GM18951 (cell line): ENCODE results near the gene DNM3.

Experiments
- POLR2A ChIP-seq: IDR thresholded peaks from 4 replicates; pipeline ENCODE4 v1.6.1; 2011; ENCODE audit warnings: mild to moderate bottlenecking; ENCODE audit not compliant: insufficient read length, insufficient read depth; ENCODE audit errors: extremely low read depth
- in situ Hi-C: fragments of 300-500 bp; cut with MboI; formaldehyde crosslinking; loops from one replicate; pipeline ENCODE4 v1.12.0; 2022; ENCODE audit warnings: low sequenced_read_pairs, mixed read lengths, inconsistent platforms; ENCODE audit not compliant: unreplicated experiment

The DNM3 gene

GRCh38 chr1:172184506-172185191 is 343.4 kb downstream of the DNM3 start:
- no peak for TF ChIP-seq POLR2A
- in situ Hi-C loops, result no loop called here

GRCh38 chr1:172185211-172185610 is 343.9 kb downstream of the DNM3 start:
- in situ Hi-C loops, result no loop called here
- TF ChIP-seq POLR2A, result no peak

GRCh38 chr1:172185996-172186395 is 344.7 kb downstream of the DNM3 start:
- no peak for TF ChIP-seq POLR2A
- in situ Hi-C loops, result no loop called here

- TF ChIP-seq POLR2A, result no peak
These were observed 360.3 kb downstream of the DNM3 start for GRCh38 chr1:172201572-172201971.

GRCh38 chr1:172203135-172203823 is 362.0 kb downstream of the DNM3 start:
- TF ChIP-seq POLR2A, result no peak
- in situ Hi-C loops, result no loop called here

More at GRCh38 chr1:172201572-172201971, 360.3 kb downstream of the DNM3 start:
- in situ Hi-C loops, result no loop called here

GRCh38 chr1:172203902-172204301 is 362.6 kb downstream of the DNM3 start:
- no peak for TF ChIP-seq POLR2A

GRCh38 chr1:172206256-172206655 is 365.0 kb downstream of the DNM3 start:
- in situ Hi-C loops, result no loop called here
- TF ChIP-seq POLR2A, result no peak

More at GRCh38 chr1:172203902-172204301, 362.6 kb downstream of the DNM3 start:
- in situ Hi-C loops, result no loop called here

GRCh38 chr1:172208635-172209034 is 367.3 kb downstream of the DNM3 start:
- no peak for TF ChIP-seq POLR2A
- in situ Hi-C loops, result no loop called here

- in situ Hi-C loops, result no loop called here
These were observed 369.9 kb downstream of the DNM3 start for GRCh38 chr1:172211221-172211620.

GRCh38 chr1:172212124-172212523 is 370.8 kb downstream of the DNM3 start:
- TF ChIP-seq POLR2A, result no peak
- in situ Hi-C loops, result no loop called here

More at GRCh38 chr1:172211221-172211620, 369.9 kb downstream of the DNM3 start:
- no peak for TF ChIP-seq POLR2A

GRCh38 chr1:172215006-172215405 is 373.7 kb downstream of the DNM3 start:
- in situ Hi-C loops, result no loop called here
- no peak for TF ChIP-seq POLR2A

- in situ Hi-C loops, result no loop called here
- no peak for TF ChIP-seq POLR2A
These were observed 378.7 kb downstream of the DNM3 start for GRCh38 chr1:172219966-172220365.

GRCh38 chr1:172220376-172220775 is 379.1 kb downstream of the DNM3 start:
- no peak for TF ChIP-seq POLR2A
- in situ Hi-C loops, result no loop called here

- no peak for TF ChIP-seq POLR2A
- in situ Hi-C loops, result no loop called here
These were observed 380.1 kb downstream of the DNM3 start for GRCh38 chr1:172221436-172221835.
